ENCODE results near the gene GAS5.

Gene GAS5

DNA sequence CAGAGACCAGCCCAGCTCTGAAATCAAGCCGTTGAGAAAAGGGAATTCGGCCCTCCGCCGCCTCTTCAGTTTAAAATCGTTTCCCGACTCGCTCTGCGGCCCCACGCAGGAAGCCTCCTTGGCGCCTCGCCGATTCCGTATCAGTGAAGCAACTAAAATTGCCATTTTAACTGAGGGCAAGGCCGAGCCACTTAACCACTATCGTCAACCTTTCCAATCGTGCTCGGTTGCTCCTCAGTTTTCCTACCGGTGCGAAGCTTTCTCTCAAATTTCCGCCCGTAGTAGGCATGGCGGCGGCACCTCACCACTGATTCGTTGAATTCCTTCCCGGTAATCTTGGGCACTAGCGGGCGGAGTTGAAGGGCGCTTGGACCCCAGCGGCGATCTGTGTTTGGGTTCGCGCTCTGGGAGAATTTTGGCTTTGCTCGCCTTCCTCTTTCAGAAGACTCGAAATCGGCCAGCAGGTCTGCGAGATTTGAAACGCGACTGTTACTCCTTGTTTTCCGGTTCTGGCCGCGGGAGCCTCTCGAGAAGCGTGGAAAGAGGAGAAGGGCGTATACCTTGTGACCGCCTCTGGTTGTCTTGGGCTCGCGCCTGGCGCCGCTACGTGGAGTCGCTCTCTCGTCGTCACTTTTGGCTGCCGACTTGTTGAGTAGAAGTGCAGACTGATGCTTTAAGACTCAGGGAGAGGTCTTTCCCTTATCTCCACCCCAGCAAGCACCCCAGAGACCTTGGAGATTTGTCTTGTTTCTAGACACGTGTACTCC, 43.3 kb downstream of the GAS5 start, which contains the start of the genes CENPL and DARS2:
Gene CENPL, minus strand, starts transcription at position 569 of the 767 bp plus-strand sequence. CDS start 13,584 bp downstream, outside the sequence.
Gene DARS2, plus strand, starts transcription at position 359 of the 767 bp plus-strand sequence. CDS start 557 bp downstream, outside the sequence.
- DNase-seq (ENCODE audit: low read depth): peak; percentile 87

DNA sequence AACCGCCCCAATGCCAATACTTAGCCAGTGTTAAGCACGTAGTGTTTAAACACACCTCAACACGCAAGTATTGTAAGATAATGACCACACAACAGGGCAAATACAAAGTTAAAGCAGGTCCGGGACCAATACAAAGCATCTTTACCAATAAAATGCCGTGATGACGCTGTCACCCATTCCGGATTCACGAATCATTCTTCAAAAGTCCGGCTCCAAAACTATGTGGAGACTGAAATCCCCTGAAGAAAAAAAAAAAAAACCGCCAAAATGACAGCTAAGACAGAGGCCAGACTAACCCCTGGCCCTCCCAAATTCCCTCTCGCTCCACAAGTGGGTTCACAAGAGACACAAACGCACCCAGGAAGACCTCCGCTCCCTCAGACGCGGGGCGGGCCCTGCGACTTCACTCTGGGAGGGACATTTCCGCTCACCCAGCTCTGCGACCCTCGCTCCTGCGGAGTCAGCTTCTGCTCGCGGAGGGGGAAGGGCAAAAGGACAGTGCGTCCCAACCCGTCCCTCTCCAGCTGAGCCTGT, 43.9 kb downstream of the GAS5 start:
- DNase-seq (ENCODE audit: low read depth): no peak

DNA sequence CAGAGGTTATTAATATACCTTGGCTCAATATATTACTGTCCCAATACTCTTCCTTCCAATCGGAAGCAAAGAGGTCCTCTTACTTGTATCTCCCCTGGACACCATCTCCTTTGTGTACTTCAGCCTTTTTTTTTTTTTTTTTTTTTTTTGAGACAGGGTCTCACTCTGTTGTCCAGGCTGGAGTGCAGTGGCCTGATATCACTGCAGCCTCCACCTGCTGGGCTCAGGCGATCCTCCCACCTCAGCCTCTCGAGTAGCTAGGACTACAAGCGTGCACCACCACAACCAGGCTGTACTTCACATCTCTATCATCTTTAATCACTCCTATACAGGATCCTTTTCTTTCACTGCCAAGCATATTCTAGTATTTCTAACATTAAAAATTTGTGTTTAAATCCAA, 46.1 kb downstream of the GAS5 start:
- no peak for DNase-seq (ENCODE audit: low read depth)

DNA sequence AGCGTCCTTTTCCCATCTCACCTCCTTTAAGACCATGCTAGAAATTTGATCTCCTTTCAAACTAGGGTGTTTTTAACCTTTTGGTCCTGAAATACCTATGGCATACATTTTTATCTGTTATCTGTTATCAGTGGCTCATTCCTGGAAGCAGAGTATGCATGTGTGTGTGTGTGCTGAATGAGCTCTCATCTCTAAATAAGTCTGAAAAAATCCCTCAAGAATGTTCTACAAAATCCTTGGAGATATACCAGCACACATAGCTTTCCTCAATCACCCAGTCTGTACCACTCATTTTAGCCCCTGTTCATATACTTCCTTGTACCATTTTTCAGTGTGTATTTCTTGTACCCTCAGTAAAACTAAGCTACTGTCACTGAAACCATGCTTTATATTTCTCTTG, 49.3 kb downstream of the GAS5 start:
- DNase-seq (ENCODE audit: low read depth): no peak

All from T-helper 22 cell (primary cell).